SKM-1 (cell line): Measurements from ENCODE around the gene RFLNA.

Experiments used
- DNase-seq: peaks from one replicate; lab custom pipeline; 2025; ENCODE audit not compliant: unreplicated experiment; lab: John Stamatoyannopoulos, UW

The RFLNA gene

GRCh38 chr12:124354400-124354799, 59.5 kb downstream of the RFLNA start:
- no peak for DNase-seq

DNA sequence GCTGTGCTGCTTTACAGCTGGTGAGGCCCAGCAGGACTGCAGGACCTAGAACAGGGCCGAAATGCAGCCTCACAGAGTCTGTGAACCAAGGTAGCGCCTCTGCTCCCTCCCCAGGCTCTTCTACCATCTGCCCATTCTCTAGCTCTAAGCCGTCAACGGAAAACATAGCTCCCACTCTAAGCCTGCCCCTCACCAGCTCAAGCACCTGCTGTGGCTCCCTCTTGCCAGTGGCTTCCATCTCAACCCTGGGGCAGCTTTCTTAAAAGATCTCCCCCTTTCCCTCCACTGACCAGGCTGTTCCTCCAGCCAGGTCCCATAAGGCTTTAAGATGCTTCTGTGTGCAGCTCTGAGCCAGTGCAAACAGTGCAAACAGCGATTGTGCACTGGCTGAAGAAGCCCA, 61.3 kb downstream of the RFLNA start:
- no peak for DNase-seq

DNA sequence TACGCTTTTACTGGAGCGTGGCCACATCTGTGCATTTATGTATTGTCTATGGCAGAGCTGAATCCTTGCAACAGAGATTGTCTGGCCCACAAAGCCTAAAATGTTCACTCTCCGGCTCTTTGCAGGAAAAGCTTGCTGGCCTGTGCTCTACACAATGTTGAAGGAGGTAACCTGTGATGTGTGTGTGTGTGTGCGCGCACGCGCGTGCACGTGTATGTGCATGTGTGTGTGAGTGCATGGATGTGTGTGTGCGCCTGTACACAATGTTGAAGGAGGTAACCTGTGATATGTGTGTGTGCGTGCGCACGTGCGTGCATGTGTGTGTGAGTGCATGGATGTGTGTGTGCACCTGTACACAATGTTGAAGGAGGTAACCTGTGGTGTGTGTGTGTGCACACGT, 62.7 kb downstream of the RFLNA start:
- DNase-seq = no peak

DNA sequence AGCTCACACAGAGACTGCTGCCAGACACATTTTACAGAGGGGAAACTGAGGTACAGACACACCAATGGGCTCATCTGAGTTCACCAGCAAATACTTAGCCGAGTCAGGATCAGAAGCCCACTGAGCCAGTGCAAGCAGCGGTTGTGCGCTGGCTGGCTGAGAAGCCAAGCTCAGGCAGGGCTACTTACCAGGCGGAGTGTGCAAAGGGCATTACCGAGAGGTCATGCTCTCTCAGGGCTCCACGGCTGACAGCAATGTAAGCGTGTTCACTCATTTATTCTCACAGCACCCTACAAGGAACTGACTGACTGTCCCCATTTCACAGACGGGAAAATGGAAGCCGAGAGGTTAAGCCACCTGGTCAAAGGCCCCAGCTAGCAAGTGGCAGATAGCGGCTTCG, 63.7 kb downstream of the RFLNA start:
- no peak for DNase-seq

- DNase-seq = no peak
Measured at GRCh38 chr12:124359671-124360581, 65.0 kb downstream of the RFLNA start.

DNA sequence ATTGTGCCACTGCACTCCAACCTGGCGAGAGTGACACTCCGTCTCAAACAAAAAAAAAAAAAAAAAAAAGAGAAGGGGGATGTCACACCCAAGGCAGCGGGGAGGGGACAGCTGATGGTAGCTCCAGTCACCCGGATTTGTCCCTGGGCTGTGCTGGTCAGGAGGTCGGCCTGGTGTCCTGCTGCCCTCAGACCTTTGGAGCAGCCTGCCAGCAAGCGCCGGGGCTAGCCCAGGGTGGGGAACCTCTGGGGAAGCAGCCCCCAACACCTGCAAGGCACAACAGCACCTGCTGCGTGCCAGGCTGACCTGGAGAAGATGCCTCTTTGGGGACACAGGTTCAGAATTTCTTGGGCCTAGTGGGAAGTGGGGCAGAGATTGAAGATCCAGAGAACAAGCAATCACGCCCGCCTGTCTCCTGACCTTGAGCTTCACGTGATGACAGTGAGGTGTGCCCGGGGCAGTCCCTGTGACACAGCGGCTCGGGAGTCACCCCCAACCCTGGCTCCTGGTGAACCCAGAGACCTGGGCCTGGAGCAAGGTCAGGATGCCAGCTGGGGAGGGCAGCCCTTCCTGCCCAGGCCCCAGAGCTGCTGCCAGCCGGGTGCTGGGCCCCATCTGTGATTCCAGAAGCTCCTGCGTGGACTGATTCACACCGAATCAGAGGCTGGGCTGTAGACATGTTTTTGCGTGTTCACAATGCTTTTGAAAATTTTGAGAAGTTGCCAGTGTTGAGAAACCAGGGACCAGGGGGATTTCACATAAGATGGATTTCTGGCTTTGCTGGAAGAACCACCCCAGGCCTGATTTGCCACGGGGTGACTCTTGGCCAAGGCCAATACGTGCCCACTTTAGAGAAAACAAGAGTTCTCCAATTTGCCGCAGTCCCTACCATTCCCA, 66.4 kb downstream of the RFLNA start:
- no peak for DNase-seq

- DNase-seq = no peak
Measured at GRCh38 chr12:124361996-124362395, 67.1 kb downstream of the RFLNA start.

GRCh38 chr12:124363353-124363965, 68.6 kb downstream of the RFLNA start:
- no peak for DNase-seq

DNA sequence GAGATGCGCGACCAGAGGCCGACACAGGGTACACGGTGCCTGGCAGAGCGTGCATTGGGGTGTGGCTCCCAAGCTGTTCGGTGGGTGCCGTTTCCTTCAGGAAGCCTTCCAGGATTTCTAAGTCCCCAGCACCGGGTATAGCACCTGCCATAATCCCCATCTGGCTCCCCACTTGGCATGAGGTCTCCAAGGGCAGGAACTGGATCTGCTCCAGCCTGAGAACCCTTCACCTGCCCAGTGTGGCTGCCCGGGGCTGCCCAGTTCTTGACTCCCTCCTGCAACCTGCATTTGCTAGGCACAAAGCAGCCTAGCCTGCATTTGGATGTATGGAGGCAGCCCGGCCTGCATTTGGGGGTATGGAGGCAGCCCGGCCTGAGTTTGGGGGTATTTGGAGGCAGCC, 69.7 kb downstream of the RFLNA start:
- no peak for DNase-seq
